Pancreas (tissue), 10 donors: ENCODE results near the gene HORMAD2. TPM values are rescaled to one million over a fixed set of nuclear protein-coding genes. Genes with fewer than 3 reads are reported as not detected.

ENCODE experiments used
- ATAC-seq, 4 donors: fragments of 200-7000 bp; cut with Tn5 transposase; one replicate each; pipeline versions ENCODE4 v1.8.0 to v1.9.1; 2020; ENCODE audit warnings: mild to moderate bottlenecking in 4 of 4, moderate library complexity in 4 of 4
- DNase-seq, 6 donors: peaks; one replicate each; pipeline ENCODE4 v3.0.0-alpha.2; 2020
- FAIRE-seq: peaks from 2 replicates; lab custom pipeline; 2012; peaks lifted over from hg19 to GRCh38; lab: Jason Lieb, UNC
- H3K27ac ChIP-seq, 4 donors: fragments of 200-600 bp; sonication (generic); 1 replicate in 3 of 4; 2 replicates in 1 of 4; pipeline versions ENCODE4 v1.5.0 to v1.8.0; 2020
- H3K27me3 ChIP-seq, 4 donors: fragments of 200-600 bp; one replicate each; pipeline ENCODE4 v1.8.0; 2021
- H3K36me3 ChIP-seq, 3 donors: fragments of 200-600 bp; sonication (generic) in 1 of 3; one replicate each; pipeline versions ENCODE4 v1.5.0 to v1.8.0; 2020 to 2021
- H3K4me1 ChIP-seq, 3 donors: fragments of 200-600 bp; one replicate each; pipeline ENCODE4 v1.8.0; 2021
- H3K4me3 ChIP-seq, 4 donors: fragments of 200-600 bp; sonication (generic) in 2 of 4; one replicate each; pipeline versions ENCODE4 v1.5.0 to v1.8.0; 2020 to 2021
- H3K9me3 ChIP-seq, 4 donors: fragments of 200-600 bp; one replicate each; pipeline ENCODE4 v1.8.0; 2021
- CTCF ChIP-seq, 4 donors: fragments of 200-600 bp; sonication (generic) in 3 of 4; IDR thresholded peaks; one replicate each; pipeline versions ENCODE4 v1.5.0 to v1.8.0; 2021; ENCODE audit warnings: antibody characterized with exemption in 4 of 4
- WGBS, 2 donors: extraction: QIAGEN DNeasy Blood & Tissue Kit; methylation state at CpG; one replicate each; pipeline ENCODE4 v1.1.7; 2013; 5-methylcytosine and 5-hydroxymethylcytosine counted together
- intact Hi-C, 3 donors: fragments of 100-400 bp; cut with DNase I; formaldehyde crosslinking; loops; one replicate each; pipeline versions ENCODE4 v1.11.1 to v1.14.2; 2022
- polyA plus RNA-seq, 2 donors: library from polyadenylated mRNA; stranded (reverse); fragments of 200-250 nt; gene quantifications; one replicate each; pipeline ENCODE4 v1.2.3, GENCODE V29; 2013
- total RNA-seq, 6 donors: library from RNA; stranded (reverse); fragmentation: NEBNext Ultra II Directional in 4 of 6; extraction: Animal tissue kit (Norgen Biotek cat#: 25700) in 4 of 6; gene quantifications; one replicate each; pipeline versions ENCODE4 v1.2.1 to v1.2.4, GENCODE V29; 2021 to 2023
- donor health status: healthy with polysubstance abuse.
- donor health status: DM: no; HTN: no; CAD: no; lungs with moderate emphysema.
- donor health status: DM: no; HTN: no; CAD: no.
- donor health status: control.
- donor health status: control.
- donor health status: Bipolar disorder and iron deficiency.
- donor health status: DM: yes; HTN: yes; CAD: no.
- donor health status: DM: no; HTN: no; CAD: no.
- donor health status: DM: no; HTN: no; CAD: no.
- donor health status: DM: yes; HTN: yes; CAD: no.

HORMAD2 gene
- total and polyA plus RNA-seq, 8 donors: not detected

- Histone ChIP-seq H3K36me3 (no peaks in the 10 kb centered on the region), H3K4me3 (no peak overlapping the region), H3K4me1 (peaks cover 9 to 21% (median 9%) of the 10 kb centered on the region in 3 donors), H3K27me3 (no peaks in the 10 kb centered on the region), H3K27ac (no peak overlapping the region), H3K9me3 (no peaks in the 10 kb centered on the region)
- 79 to 91% methylated on average over 1 of the region's 1 CpG for WGBS, 2 donors
- ATAC-seq (no peak), FAIRE-seq (no peak), DNase-seq (no peak)
- intact Hi-C loops: loop anchor here in 1 of 3 donors (10.0 kb wide), 1 partner anchor 76 kb away; no protein-coding TSS in a partner anchor
- TF ChIP-seq CTCF (IDR thresholded peaks at IDR 0.05): no peak
Measured at GRCh38 chr22:30190574-30190973, 110.3 kb downstream of the HORMAD2 start.

DNA sequence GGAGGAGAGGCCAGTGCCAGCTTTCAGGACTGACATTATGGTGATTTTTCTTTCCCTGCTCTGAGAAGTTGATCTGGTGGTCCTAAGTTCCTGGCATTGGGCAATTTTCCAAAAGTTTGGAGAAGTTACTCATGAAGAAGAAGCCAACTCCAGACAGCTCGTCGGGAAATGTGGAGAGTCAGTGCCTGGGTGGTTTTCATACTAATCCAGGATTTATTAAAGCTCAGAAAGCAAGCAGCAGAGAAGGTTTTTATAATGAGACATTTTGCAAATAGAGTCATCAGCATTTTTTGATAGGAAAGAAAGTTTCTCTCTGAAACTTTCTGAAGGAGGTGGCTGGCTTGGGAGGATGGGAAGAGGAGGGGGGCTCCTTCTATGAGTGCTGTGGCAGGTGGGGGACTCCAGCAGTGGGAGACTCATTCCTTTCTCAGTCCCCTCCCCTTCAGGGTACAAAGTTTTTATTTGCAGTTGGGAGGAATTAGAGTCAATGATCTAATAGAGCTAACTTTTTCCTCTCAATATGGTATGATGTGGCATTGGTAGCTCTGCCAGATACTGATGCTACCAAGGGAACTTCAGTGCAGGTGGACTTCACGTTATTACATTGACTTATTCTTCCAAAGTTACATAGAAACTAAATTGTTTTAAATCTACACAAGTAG lies 110.9 kb downstream of the HORMAD2 start:
- Histone ChIP-seq H3K4me1 (peaks cover 4 to 18% (median 5%) of the 10 kb centered on the region in 3 donors), H3K4me3 (no peak overlapping the region), H3K9me3 (no peaks in the 10 kb centered on the region), H3K27me3 (no peaks in the 10 kb centered on the region), H3K27ac (no peak overlapping the region), H3K36me3 (no peaks in the 10 kb centered on the region)
- intact Hi-C loops: loop anchor here in 1 of 3 donors (10.0 kb wide), 1 partner anchor 76 kb away; no protein-coding TSS in a partner anchor
- 86 to 93% methylated on average over 3 of the region's 3 CpGs for WGBS, 2 donors
- DNase-seq (no peak), FAIRE-seq (no peak), ATAC-seq (no peak)
- no peak for TF ChIP-seq CTCF (IDR thresholded peaks at IDR 0.05)

- Histone ChIP-seq H3K27me3 (no peaks in the 10 kb centered on the region), H3K4me1 (peaks cover 0 to 13% (median 5%) of the 10 kb centered on the region in 3 donors), H3K4me3 (no peak overlapping the region), H3K36me3 (no peaks in the 10 kb centered on the region), H3K27ac (no peak overlapping the region), H3K9me3 (no peaks in the 10 kb centered on the region)
- WGBS, 2 donors: 91 to 92% methylated on average over 1 of the region's 1 CpG
- TF ChIP-seq CTCF (IDR thresholded peaks at IDR 0.05): no peak
- FAIRE-seq: no peak
- ATAC-seq: no peak
- no peak for DNase-seq
- intact Hi-C loops: loop anchor here in 1 of 3 donors (10.0 kb wide), 1 partner anchor 78 kb away; no protein-coding TSS in a partner anchor
Measured at GRCh38 chr22:30192427-30192826, 112.2 kb downstream of the HORMAD2 start.

DNA sequence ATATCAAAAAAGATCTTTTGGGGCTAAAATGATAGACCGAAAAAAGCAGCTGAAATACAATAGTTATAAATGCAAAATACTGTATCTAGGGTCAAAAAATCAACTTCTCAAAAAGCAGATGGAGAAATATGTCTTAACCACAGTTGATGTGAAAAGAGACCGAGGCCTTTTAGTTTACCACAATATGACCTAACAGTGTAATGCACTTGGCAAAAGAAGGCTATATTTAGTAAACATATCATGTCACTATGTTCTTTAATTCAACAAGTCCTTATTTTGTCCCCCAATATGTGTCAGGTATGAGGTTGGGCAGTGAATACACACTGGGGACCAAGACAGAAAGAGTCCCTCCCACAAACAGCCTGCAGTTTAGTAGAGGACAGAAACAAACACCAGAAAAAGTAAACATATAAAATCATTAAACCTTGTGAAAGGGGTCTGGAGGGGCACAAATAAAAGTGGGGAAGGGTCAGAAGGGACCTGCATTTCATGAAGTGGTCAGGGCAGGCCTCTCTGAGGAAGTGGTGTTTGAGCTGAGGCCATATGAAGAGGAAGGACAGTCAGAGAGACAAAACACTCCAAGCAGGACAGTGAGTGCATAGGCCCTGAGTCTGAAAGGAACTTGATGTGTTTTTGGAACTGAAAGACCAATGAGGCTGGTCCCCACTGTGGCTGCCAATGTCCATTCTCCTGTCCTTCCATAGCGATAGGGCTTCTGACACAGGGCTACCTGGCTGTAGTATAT lies 112.9 kb downstream of the HORMAD2 start:
- no peak for DNase-seq
- Histone ChIP-seq H3K4me1 (peaks cover 0 to 12% (median 0%) of the 10 kb centered on the region in 3 donors), H3K27ac (peak overlapping the region in 1 of 4 donors; percentile 12), H3K36me3 (no peaks in the 10 kb centered on the region), H3K9me3 (no peaks in the 10 kb centered on the region), H3K4me3 (no peak overlapping the region), H3K27me3 (no peaks in the 10 kb centered on the region)
- no peak for TF ChIP-seq CTCF (IDR thresholded peaks at IDR 0.05)
- 94 to 96% methylated on average over 3 of the region's 3 CpGs for WGBS, 2 donors
- FAIRE-seq: no peak
- no peak for ATAC-seq
- intact Hi-C loops: loop anchor here in 1 of 3 donors (10.0 kb wide), 1 partner anchor 78 kb away; no protein-coding TSS in a partner anchor
